ENCODE measurements around the gene DIPK1A. TPM values are rescaled to one million over a fixed set of nuclear protein-coding genes. Genes with fewer than 3 reads are reported as not detected.
A peak's percentile ranks its signal among the peaks of the same experiment; 100 is the strongest.

Gene DIPK1A
- total and polyA plus RNA-seq, 11 donors: 2.8 to 11.6 (median 6.2) TPM

- intact Hi-C loops (cut with DNase I): loop anchor here in 2 of 10 donors (10.0 kb wide), 2 partner anchors 335 to 505 kb away; partner anchors contain the start of gene GFI1 (in 1 of the 2)
- H3K27ac ChIP-seq: no peak overlapping the region
- no peaks in the 10 kb centered on the region for H3K9me3 ChIP-seq
- TF ChIP-seq CTCF (IDR thresholded peaks at IDR 0.05) (no peak), POLR2A (IDR thresholded peaks at IDR 0.05) (no peak)
- no peaks in the 10 kb centered on the region for H3K4me1 ChIP-seq
- no peak overlapping the region for H3K4me3 ChIP-seq
- ATAC-seq: no peak
- 69 to 77% (median 72%) methylated on average over 3 of the region's 3 CpGs for WGBS, 4 donors
- H3K36me3 ChIP-seq: no peaks in the 10 kb centered on the region
- DNase-seq: no peak
- no peaks in the 10 kb centered on the region for H3K27me3 ChIP-seq
Observed at GRCh38 chr1:92820024-92820423, 141.2 kb downstream of the DIPK1A start.

- H3K9me3 ChIP-seq: no peaks in the 10 kb centered on the region
- no peaks in the 10 kb centered on the region for H3K36me3 ChIP-seq
- no peaks in the 10 kb centered on the region for H3K27me3 ChIP-seq
- H3K4me1 ChIP-seq: no peaks in the 10 kb centered on the region
- ATAC-seq (peak in 2 of 4 donors; percentile 47 to 48), DNase-seq (no peak)
- intact Hi-C loops (cut with DNase I): loop anchor here in 8 of 10 donors (1.0 to 10.0 kb wide), 7 partner anchors 63 to 513 kb away; no protein-coding TSS in a partner anchor
- TF ChIP-seq CTCF (IDR thresholded peaks at IDR 0.05) (peak; percentile 57 to 83 (median 66)), POLR2A (IDR thresholded peaks at IDR 0.05) (no peak)
- H3K27ac ChIP-seq: no peak overlapping the region
- WGBS, 4 donors: 89 to 96% (median 95%) methylated on average over 3 of the region's 3 CpGs
- no peak overlapping the region for H3K4me3 ChIP-seq
Observed at GRCh38 chr1:92817986-92818764, 143.1 kb downstream of the DIPK1A start.

GRCh38 chr1:92817137-92817697 is 144.0 kb downstream of the DIPK1A start:
- intact Hi-C loops (cut with DNase I): loop anchor here in 6 of 10 donors (1.0 to 10.0 kb wide), 6 partner anchors 62 to 512 kb away; no protein-coding TSS in a partner anchor
- H3K27ac ChIP-seq: no peak overlapping the region
- no peaks in the 10 kb centered on the region for H3K4me1 ChIP-seq
- TF ChIP-seq POLR2A (IDR thresholded peaks at IDR 0.05): no peak
- TF ChIP-seq CTCF (IDR thresholded peaks at IDR 0.05): no peak
- DNase-seq (no peak), ATAC-seq (no peak)
- no peak overlapping the region for H3K4me3 ChIP-seq
- no peaks in the 10 kb centered on the region for H3K36me3 ChIP-seq
- WGBS, 4 donors: 65 to 74% (median 73%) methylated on average over 1 of the region's 1 CpG
- no peaks in the 10 kb centered on the region for H3K9me3 ChIP-seq
- no peaks in the 10 kb centered on the region for H3K27me3 ChIP-seq

- TF ChIP-seq CTCF (IDR thresholded peaks at IDR 0.05): no peak
- TF ChIP-seq POLR2A (IDR thresholded peaks at IDR 0.05): no peak
- no peaks in the 10 kb centered on the region for H3K4me1 ChIP-seq
- H3K36me3 ChIP-seq: no peaks in the 10 kb centered on the region
- no peak overlapping the region for H3K27ac ChIP-seq
- no peaks in the 10 kb centered on the region for H3K27me3 ChIP-seq
- ATAC-seq (no peak), DNase-seq (no peak)
- WGBS, 4 donors: 77 to 92% (median 82%) methylated on average over 2 of the region's 2 CpGs
- H3K9me3 ChIP-seq: no peaks in the 10 kb centered on the region
- intact Hi-C loops (cut with DNase I): loop anchor here in 6 of 10 donors (1.0 to 10.0 kb wide), 6 partner anchors 62 to 512 kb away; no protein-coding TSS in a partner anchor
- no peak overlapping the region for H3K4me3 ChIP-seq
Observed at GRCh38 chr1:92816732-92817131, 144.5 kb downstream of the DIPK1A start.
